Measurements from ENCODE around the gene WNT6. TPM values are rescaled to one million over a fixed set of nuclear protein-coding genes. Genes with fewer than 3 reads are reported as not detected.

Gene WNT6
- total RNA-seq, 2 donors from 2014 or later = 8.0 to 56.5 TPM

GRCh38 chr2:218904176-218904575 is 44.6 kb downstream of the WNT6 start:
- H3K4me1 ChIP-seq (replicated peaks) = no peaks in the 10 kb centered on the region
- WGBS = 23% methylated on average over 2 of the region's 2 CpGs
- H3K27me3 ChIP-seq (replicated peaks; ENCODE audit: insufficient read depth) = peaks cover 2% of the 10 kb centered on the region
- no peaks in the 10 kb centered on the region for H3K36me3 ChIP-seq
- H3K9me3 ChIP-seq = no peaks in the 10 kb centered on the region
- H3K27ac ChIP-seq = no peak overlapping the region
- intact Hi-C loops (cut with DNase I) = no loop called here
- no peak overlapping the region for H3K4me3 ChIP-seq
- DNase-seq (ENCODE audit: low spot score) = no peak
- TF ChIP-seq POLR2A (IDR thresholded peaks at IDR 0.05) (no peak), POLR2AphosphoS5 (IDR thresholded peaks at IDR 0.05) (no peak), CTCF (IDR thresholded peaks at IDR 0.05) (no peak)

- H3K27me3 ChIP-seq (replicated peaks; ENCODE audit: insufficient read depth) = no peaks in the 10 kb centered on the region
- TF ChIP-seq POLR2AphosphoS5 (IDR thresholded peaks at IDR 0.05) (peak; percentile 74), CTCF (IDR thresholded peaks at IDR 0.05) (no peak)
- no peaks in the 10 kb centered on the region for H3K4me1 ChIP-seq (replicated peaks)
- DNase-seq (ENCODE audit: low spot score) = peak; percentile 83
- no peaks in the 10 kb centered on the region for H3K9me3 ChIP-seq
- H3K27ac ChIP-seq = no peak overlapping the region
- WGBS = 3% methylated on average over 58 of the region's 58 CpGs
- H3K36me3 ChIP-seq = no peaks in the 10 kb centered on the region
- intact Hi-C loops (cut with DNase I) = no loop called here
- H3K4me3 ChIP-seq = peak overlapping the region; percentile 31 to 42
Observed at GRCh38 chr2:218908721-218909619, 49.4 kb downstream of the WNT6 start.

GRCh38 chr2:218910741-218911140 is 51.1 kb downstream of the WNT6 start:
- no peak overlapping the region for H3K4me3 ChIP-seq
- H3K9me3 ChIP-seq = no peaks in the 10 kb centered on the region
- no peaks in the 10 kb centered on the region for H3K4me1 ChIP-seq (replicated peaks)
- H3K27me3 ChIP-seq (replicated peaks; ENCODE audit: insufficient read depth) = no peaks in the 10 kb centered on the region
- H3K27ac ChIP-seq = no peak overlapping the region
- TF ChIP-seq POLR2AphosphoS5 (IDR thresholded peaks at IDR 0.05) (no peak), POLR2A (IDR thresholded peaks at IDR 0.05) (no peak), CTCF (IDR thresholded peaks at IDR 0.05) (no peak)
- H3K36me3 ChIP-seq = no peaks in the 10 kb centered on the region
- no peak for DNase-seq (ENCODE audit: low spot score)
- 93% methylated on average over 6 of the region's 6 CpGs for WGBS
- intact Hi-C loops (cut with DNase I) = no loop called here

GRCh38 chr2:218920504-218920903 is 60.9 kb downstream of the WNT6 start:
- H3K36me3 ChIP-seq = no peaks in the 10 kb centered on the region
- H3K4me3 ChIP-seq = no peak overlapping the region
- intact Hi-C loops (cut with DNase I) = no loop called here
- no peak overlapping the region for H3K27ac ChIP-seq
- DNase-seq (ENCODE audit: low spot score) = no peak
- WGBS = 94% methylated on average over 1 of the region's 1 CpG
- no peaks in the 10 kb centered on the region for H3K27me3 ChIP-seq (replicated peaks; ENCODE audit: insufficient read depth)
- no peaks in the 10 kb centered on the region for H3K9me3 ChIP-seq
- TF ChIP-seq CTCF (IDR thresholded peaks at IDR 0.05) (no peak), POLR2AphosphoS5 (IDR thresholded peaks at IDR 0.05) (no peak), POLR2A (IDR thresholded peaks at IDR 0.05) (no peak)
- H3K4me1 ChIP-seq (replicated peaks) = no peaks in the 10 kb centered on the region

Small RNA genes lying within 50 kb of the gene (microRNA-seq; reads per million reads assigned to microRNA genes)
- gene MIR9500 = not detected

Small RNA genes lying within 50 kb of the gene (small RNA-seq; reads per million reads assigned to genes)
- gene RNU6-642P = 0 reads per million in 2 donors

Other genes starting within 250 kb of the WNT6 start
- gene ZNF142, start 200.2 kb upstream of the WNT6 start, total RNA-seq = 10 to 100 TPM; 25.5 to 34.7 TPM
- gene BCS1L, start 200.1 kb upstream of the WNT6 start, total RNA-seq = 10 to 100 TPM; 40.3 to 42.9 TPM
- 10 to 100 TPM; 20.0 to 32.5 TPM for gene RNF25, start 187.8 kb upstream of the WNT6 start, total RNA-seq
- 10 to 100 TPM; 22.0 to 90.9 TPM for gene STK36, start 187.7 kb upstream of the WNT6 start, total RNA-seq
- 10 to 100 TPM; 21.1 to 63.8 TPM for gene TTLL4, start 149.0 kb upstream of the WNT6 start, total RNA-seq
- 10 to 100 TPM; 97.7 to 98.3 TPM for gene CYP27A1, start 77.7 kb upstream of the WNT6 start, total RNA-seq
- gene PRKAG3, start 28.0 kb upstream of the WNT6 start, total RNA-seq = under 1 TPM in 1 of 2 donors, not detected in 1; 0.14 TPM
- 1 to 10 TPM; 3.6 to 4.3 TPM for gene WNT10A, start 21.0 kb downstream of the WNT6 start, total RNA-seq
- gene CDK5R2, start 99.9 kb downstream of the WNT6 start, total RNA-seq = not detected
- 10 to 100 TPM in 1 of 2 donors, 1 to 10 TPM in 1; 1.8 to 25.9 TPM for gene FEV, start 125.4 kb downstream of the WNT6 start, total RNA-seq
- gene CRYBA2, start 133.6 kb downstream of the WNT6 start, total RNA-seq = 1 to 10 TPM in 1 of 2 donors, not detected in 1; 3.0 TPM
- gene CFAP65, start 181.7 kb downstream of the WNT6 start, total RNA-seq = 1 to 10 TPM in 1 of 2 donors, not detected in 1; 4.4 TPM
- gene IHH, start 201.1 kb downstream of the WNT6 start, total RNA-seq = 1 to 10 TPM; 3.2 to 9.6 TPM

All from prostate gland (tissue), 2 donors.